ENCODE results near the gene ASIC3.

Gene ASIC3

GRCh38 chr7:151058781-151059366 is 10.5 kb downstream of the ASIC3 start:
- no peak for DNase-seq

GRCh38 chr7:151059367-151060112 is 11.2 kb downstream of the ASIC3 start, which contains the start of gene SLC4A2:
TSS of gene SLC4A2 (plus strand) at chr7:151059589. CDS start at chr7:151061988, 2,399 bp downstream.
- no peak for DNase-seq

- no peak for DNase-seq
These were observed 11.7 kb downstream of the ASIC3 start for GRCh38 chr7:151060113-151060415.

GRCh38 chr7:151060416-151061212 is 12.3 kb downstream of the ASIC3 start:
- no peak for DNase-seq

GRCh38 chr7:151061213-151062110 is 13.1 kb downstream of the ASIC3 start:
- DNase-seq, result no peak

GRCh38 chr7:151062111-151062398 is 13.7 kb downstream of the ASIC3 start:
- no peak for DNase-seq

GRCh38 chr7:151062399-151063211 is 14.3 kb downstream of the ASIC3 start:
- no peak for DNase-seq

GRCh38 chr7:151063212-151063561 is 14.9 kb downstream of the ASIC3 start:
- no peak for DNase-seq

GRCh38 chr7:151064454-151064853 is 16.1 kb downstream of the ASIC3 start:
- DNase-seq, result no peak

GRCh38 chr7:151064993-151065392 is 16.7 kb downstream of the ASIC3 start:
- no peak for DNase-seq

- DNase-seq, result no peak
These were observed 17.2 kb downstream of the ASIC3 start for GRCh38 chr7:151065516-151065915.

- DNase-seq, result no peak
These were observed 18.1 kb downstream of the ASIC3 start for GRCh38 chr7:151066273-151066974.

GRCh38 chr7:151068069-151068773 is 19.9 kb downstream of the ASIC3 start:
- DNase-seq, result no peak

GRCh38 chr7:151069841-151070573 is 21.7 kb downstream of the ASIC3 start:
- DNase-seq, result no peak

GRCh38 chr7:151070574-151070960 is 22.2 kb downstream of the ASIC3 start:
- DNase-seq, result no peak

GRCh38 chr7:151071032-151071866 is 22.9 kb downstream of the ASIC3 start:
- DNase-seq, result no peak

GRCh38 chr7:151073990-151074389 is 25.7 kb downstream of the ASIC3 start:
- no peak for DNase-seq

- no peak for DNase-seq
These were observed 26.7 kb downstream of the ASIC3 start for GRCh38 chr7:151074817-151075661.

GRCh38 chr7:151075662-151075971 is 27.3 kb downstream of the ASIC3 start:
- DNase-seq, result no peak

Data from NCI-H510A (cell line).